Lung (tissue), 12 donors: ENCODE results near the gene PSMA6. TPM values are rescaled to one million over a fixed set of nuclear protein-coding genes. Genes with fewer than 3 reads are reported as not detected.
A peak's percentile ranks its signal among the peaks of the same experiment; 100 is the strongest.

Experiments used
- ATAC-seq: fragments of 200-7000 bp; cut with Tn5 transposase; one replicate; pipeline ENCODE4 v1.9.1; 2020; ENCODE audit warnings: moderate number of reproducible peaks; ENCODE audit not compliant: insufficient read depth, low FRiP score
- DNase-seq, 3 donors: peaks; one replicate each; pipeline ENCODE4 v3.0.0-alpha.2; 2013 to 2017
- H3K27ac ChIP-seq, 2 donors: one replicate each; pipeline ENCODE4 v1.5.1; 2013; ENCODE audit warnings: mild to moderate bottlenecking in 2 of 2, moderate library complexity in 2 of 2, control low read depth in 1 of 2, inconsistent platforms in 1 of 2, low read depth in 1 of 2, low read length in 1 of 2
- H3K27me3 ChIP-seq, 3 donors: one replicate each; pipeline ENCODE4 v1.5.1; 2013; ENCODE audit warnings: low read length in 2 of 3; ENCODE audit not compliant: control insufficient read depth in 3 of 3, insufficient read depth in 3 of 3
- H3K36me3 ChIP-seq, 4 donors: one replicate each; pipeline ENCODE4 v1.5.1; 2013; ENCODE audit warnings: low read length in 4 of 4, mild to moderate bottlenecking in 1 of 4, moderate library complexity in 1 of 4; ENCODE audit not compliant: control insufficient read depth in 4 of 4, insufficient read depth in 4 of 4
- H3K4me1 ChIP-seq, 5 donors: one replicate each; pipeline ENCODE4 v1.5.1; 2013; ENCODE audit warnings: low read length in 5 of 5, mild to moderate bottlenecking in 2 of 5, moderate library complexity in 1 of 5; ENCODE audit not compliant: control insufficient read depth in 5 of 5, insufficient read depth in 5 of 5
- H3K4me3 ChIP-seq: one replicate; pipeline ENCODE4 v1.5.1; 2013; ENCODE audit warnings: mild to moderate bottlenecking, control low read depth, moderate library complexity
- H3K9ac ChIP-seq, 2 donors: one replicate each; pipeline ENCODE4 v1.5.1; 2013; ENCODE audit warnings: low read length in 2 of 2, control low read depth in 1 of 2; ENCODE audit not compliant: insufficient read depth in 1 of 2
- H3K9me3 ChIP-seq, 4 donors: one replicate each; pipeline ENCODE4 v1.5.1; 2013; ENCODE audit warnings: low read length in 3 of 4, mild to moderate bottlenecking in 1 of 4, moderate library complexity in 1 of 4; ENCODE audit not compliant: control insufficient read depth in 4 of 4, insufficient read depth in 3 of 4
- CTCF ChIP-seq: IDR thresholded peaks from 2 replicates; pipeline ENCODE4 v1.5.1; 2012; ENCODE audit warnings: mild to moderate bottlenecking; ENCODE audit errors: control extremely low read depth, extremely low read depth
- WGBS, 2 donors: extraction: QIAGEN DNeasy Blood & Tissue Kit; methylation state at CpG; one replicate each; pipeline ENCODE4 v1.1.7; 2013; 5-methylcytosine and 5-hydroxymethylcytosine counted together
- polyA plus RNA-seq, 2 donors: library from polyadenylated mRNA; stranded (reverse); fragments of 200-250 nt; gene quantifications; one replicate each; pipeline ENCODE4 v1.2.1, GENCODE V29; 2013
- total RNA-seq, 2 donors: library from RNA; depleted of rRNA in 1 of 2; stranded (reverse); fragments of >200 nt in 1 of 2; gene quantifications; one replicate each; pipeline ENCODE4 v1.2.1, GENCODE V29; 2014 to 2021
- donor health status: control.
- donor health status: control.
- donor health status: Bipolar disorder and iron deficiency.
- donor health status: healthy.
- donor health status: DM: yes; HTN: yes; CAD: no.

Gene PSMA6
- total and polyA plus RNA-seq, 4 donors = 119 to 351 (median 212) TPM

- peaks cover 0 to 2% (median 0%) of the 10 kb centered on the region in 4 donors for H3K9me3 ChIP-seq
- no peak for TF ChIP-seq CTCF
- no peak for DNase-seq
- H3K4me3 ChIP-seq = no peak overlapping the region
- no peaks in the 10 kb centered on the region for H3K36me3 ChIP-seq
- 83 to 86% methylated on average over 8 of the region's 8 CpGs for WGBS, 2 donors
- no peak overlapping the region for H3K9ac ChIP-seq
- H3K27ac ChIP-seq = peak overlapping the region in 1 of 2 donors; percentile 22
- ATAC-seq = no peak
- no peaks in the 10 kb centered on the region for H3K27me3 ChIP-seq
- peaks cover 11 to 38% (median 31%) of the 10 kb centered on the region in 5 donors for H3K4me1 ChIP-seq
These were observed 74.4 kb downstream of the PSMA6 start for GRCh38 chr14:35366521-35366976.

- no peak for TF ChIP-seq CTCF
- H3K4me1 ChIP-seq = peaks cover 11 to 38% (median 31%) of the 10 kb centered on the region in 5 donors
- no peaks in the 10 kb centered on the region for H3K36me3 ChIP-seq
- no peak for ATAC-seq
- no peak overlapping the region for H3K4me3 ChIP-seq
- no peak for DNase-seq
- peak overlapping the region in 1 of 2 donors; percentile 11 for H3K27ac ChIP-seq
- 74 to 84% methylated on average over 5 of the region's 5 CpGs for WGBS, 2 donors
- peaks cover 0 to 2% (median 0%) of the 10 kb centered on the region in 4 donors for H3K9me3 ChIP-seq
- H3K27me3 ChIP-seq = no peaks in the 10 kb centered on the region
- no peak overlapping the region for H3K9ac ChIP-seq
These were observed 74.8 kb downstream of the PSMA6 start for GRCh38 chr14:35367056-35367372.

Other genes with a start within 250 kb of the PSMA6 start
- gene FAM177A1, start 246.1 kb upstream of the PSMA6 start, total RNA-seq = 10 to 100 TPM; 75.7 to 86.3 TPM
- 100 to 1,000 TPM in 1 of 2 donors, 10 to 100 TPM in 1; 62.3 to 153 TPM for gene FAM177A1, start 246.1 kb upstream of the PSMA6 start, polyA plus RNA-seq
- gene PPP2R3C, start 170.4 kb upstream of the PSMA6 start, total RNA-seq = 10 to 100 TPM; 23.7 to 42.1 TPM
- 10 to 100 TPM; 19.6 to 31.0 TPM for gene PPP2R3C, start 170.4 kb upstream of the PSMA6 start, polyA plus RNA-seq
- 10 to 100 TPM; 28.9 to 29.5 TPM for gene PRORP, start 169.8 kb upstream of the PSMA6 start, total RNA-seq
- 10 to 100 TPM; 22.6 to 23.0 TPM for gene PRORP, start 169.8 kb upstream of the PSMA6 start, polyA plus RNA-seq
- 100 to 1,000 TPM; 312 to 574 TPM for gene NFKBIA, start 112.4 kb downstream of the PSMA6 start, total RNA-seq
- 1,000 to 10,000 TPM in 1 of 2 donors, 100 to 1,000 TPM in 1; 182 to 1,327 TPM for gene NFKBIA, start 112.4 kb downstream of the PSMA6 start, polyA plus RNA-seq
- under 1 TPM; 0.12 to 0.17 TPM for gene INSM2, start 241.8 kb downstream of the PSMA6 start, total RNA-seq
- gene INSM2, start 241.8 kb downstream of the PSMA6 start, polyA plus RNA-seq = under 1 TPM; 0.02 TPM